Smooth muscle cell (in vitro differentiated cells): ENCODE data around the gene RHBDL3. TPM values are rescaled to one million over a fixed set of nuclear protein-coding genes. Genes with fewer than 3 reads are reported as not detected.

Experiments
- DNase-seq: peaks from one replicate; lab custom pipeline; 2025; ENCODE audit not compliant: unreplicated experiment; lab: John Stamatoyannopoulos, UW
- H2AFZ ChIP-seq: fragments of 200-600 bp; sonication (generic); 2 replicates; pipeline ENCODE4 v1.6.0; 2016; ENCODE audit warnings: antibody characterized with exemption, low read depth, mild to moderate bottlenecking
- H3F3A ChIP-seq: fragments of 200-600 bp; sonication (generic); 2 replicates; pipeline ENCODE4 v1.6.0; 2017; ENCODE audit warnings: antibody characterized with exemption, low read depth
- H3K27ac ChIP-seq: fragments of 200-600 bp; sonication (generic); 2 replicates; pipeline ENCODE4 v1.5.1; 2016; ENCODE audit warnings: low read depth, mild to moderate bottlenecking
- H3K27me3 ChIP-seq: fragments of 200-600 bp; sonication (generic); 2 replicates; pipeline ENCODE4 v1.6.1; 2016; ENCODE audit warnings: low read depth, mild to moderate bottlenecking
- H3K36me3 ChIP-seq: fragments of 200-600 bp; sonication (generic); 2 replicates; pipeline ENCODE4 v1.5.1; 2016; ENCODE audit warnings: low read depth
- H3K4me1 ChIP-seq: fragments of 200-600 bp; sonication (generic); 2 replicates; pipeline ENCODE4 v1.5.1; 2016; ENCODE audit warnings: low read depth
- H3K4me2 ChIP-seq: fragments of 200-600 bp; sonication (generic); 2 replicates; pipeline ENCODE4 v1.6.0; 2016; ENCODE audit warnings: mild to moderate bottlenecking
- H3K4me3 ChIP-seq: fragments of 200-600 bp; sonication (generic); 2 replicates; pipeline ENCODE4 v1.5.1; 2016; ENCODE audit warnings: mild to moderate bottlenecking
- H3K79me2 ChIP-seq: fragments of 200-600 bp; sonication (generic); 2 replicates; pipeline ENCODE4 v1.6.0; 2016; ENCODE audit warnings: low read depth, mild to moderate bottlenecking
- H3K9ac ChIP-seq: fragments of 200-600 bp; sonication (generic); 2 replicates; pipeline ENCODE4 v1.6.0; 2016; ENCODE audit warnings: low read depth
- H3K9me3 ChIP-seq: fragments of 200-600 bp; sonication (generic); replicated peaks from 2 replicates; pipeline ENCODE4 v1.5.1; 2016; ENCODE audit warnings: low read depth
- H4K20me1 ChIP-seq: fragments of 200-600 bp; sonication (generic); 2 replicates; pipeline ENCODE4 v1.6.0; 2016; ENCODE audit warnings: low read depth
- CTCF ChIP-seq: fragments of 200-600 bp; sonication (generic); IDR thresholded peaks from 2 replicates; pipeline ENCODE4 v1.5.1; 2017; ENCODE audit warnings: borderline replicate concordance, mild to moderate bottlenecking, antibody characterized with exemption; ENCODE audit not compliant: insufficient read depth, poor library complexity, severe bottlenecking
- WGBS: methylation state at CpG from one replicate; pipeline ENCODE4 v1.1.7; 2016; ENCODE audit warnings: low lambda C conversion rate; 5-methylcytosine and 5-hydroxymethylcytosine counted together
- polyA plus RNA-seq: library from polyadenylated mRNA; unstranded; fragments of >200 nt; fragmentation: Nextera tagmentation; extraction: Ambion mirVana; gene quantifications from 2 replicates; pipeline ENCODE4 v1.2.1, GENCODE V29; 2016
- total RNA-seq: library from RNA; depleted of rRNA; stranded (reverse); fragments of >200 nt; gene quantifications from 2 replicates; pipeline ENCODE4 v1.2.3, GENCODE V29; 2014

The RHBDL3 gene
- total and polyA plus RNA-seq, 2 experiments from 2014 or later = not detected

DNA sequence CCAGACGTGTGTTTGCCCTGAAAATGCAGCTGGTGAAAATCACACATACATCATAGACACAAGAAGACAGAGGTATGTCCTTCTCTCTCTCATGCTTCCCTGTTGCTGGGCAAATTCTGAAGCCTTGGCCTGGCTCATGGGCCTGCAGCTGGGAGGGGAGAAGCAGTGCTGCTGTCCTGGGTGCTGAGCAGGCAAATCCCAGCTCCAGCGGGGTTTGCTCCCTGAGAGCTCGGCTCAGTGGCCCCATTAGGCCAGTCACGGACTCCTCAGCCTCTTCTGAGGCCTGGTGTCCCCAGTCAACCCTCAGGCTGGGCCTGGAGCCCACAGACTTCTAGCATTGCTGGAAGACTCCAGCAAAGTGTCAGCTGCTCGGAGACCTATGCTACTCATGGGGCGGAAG, 11.7 kb downstream of the RHBDL3 start:
- no peak overlapping the region for H3K4me3 ChIP-seq
- no peak overlapping the region for H3K4me2 ChIP-seq
- H3K79me2 ChIP-seq = no peaks in the 10 kb centered on the region
- no peaks in the 10 kb centered on the region for H3F3A ChIP-seq
- WGBS = 71% methylated on average over 6 of the region's 6 CpGs
- no peaks in the 10 kb centered on the region for H4K20me1 ChIP-seq
- no peak for DNase-seq
- H3K9ac ChIP-seq = no peak overlapping the region
- TF ChIP-seq CTCF = no peak
- no peak overlapping the region for H3K27ac ChIP-seq
- no peaks in the 10 kb centered on the region for H3K36me3 ChIP-seq
- peaks cover 17% of the 10 kb centered on the region for H3K4me1 ChIP-seq
- H2AFZ ChIP-seq = no peak overlapping the region
- no peaks in the 10 kb centered on the region for H3K9me3 ChIP-seq
- peaks cover 43% of the 10 kb centered on the region for H3K27me3 ChIP-seq

- Histone ChIP-seq H3K27me3 (peaks cover 41% of the 10 kb centered on the region), H3K4me3 (no peak overlapping the region), H4K20me1 (no peaks in the 10 kb centered on the region), H3K4me1 (peaks cover 17% of the 10 kb centered on the region), H3K4me2 (no peak overlapping the region), H3F3A (no peaks in the 10 kb centered on the region), H2AFZ (no peak overlapping the region), H3K9ac (no peak overlapping the region), H3K79me2 (no peaks in the 10 kb centered on the region), H3K9me3 (no peaks in the 10 kb centered on the region), H3K27ac (no peak overlapping the region), H3K36me3 (no peaks in the 10 kb centered on the region)
- TF ChIP-seq CTCF = no peak
- WGBS = 91% methylated on average over 2 of the region's 2 CpGs
- DNase-seq = no peak
These were observed 13.2 kb downstream of the RHBDL3 start for GRCh38 chr17:32278815-32279214.

DNA sequence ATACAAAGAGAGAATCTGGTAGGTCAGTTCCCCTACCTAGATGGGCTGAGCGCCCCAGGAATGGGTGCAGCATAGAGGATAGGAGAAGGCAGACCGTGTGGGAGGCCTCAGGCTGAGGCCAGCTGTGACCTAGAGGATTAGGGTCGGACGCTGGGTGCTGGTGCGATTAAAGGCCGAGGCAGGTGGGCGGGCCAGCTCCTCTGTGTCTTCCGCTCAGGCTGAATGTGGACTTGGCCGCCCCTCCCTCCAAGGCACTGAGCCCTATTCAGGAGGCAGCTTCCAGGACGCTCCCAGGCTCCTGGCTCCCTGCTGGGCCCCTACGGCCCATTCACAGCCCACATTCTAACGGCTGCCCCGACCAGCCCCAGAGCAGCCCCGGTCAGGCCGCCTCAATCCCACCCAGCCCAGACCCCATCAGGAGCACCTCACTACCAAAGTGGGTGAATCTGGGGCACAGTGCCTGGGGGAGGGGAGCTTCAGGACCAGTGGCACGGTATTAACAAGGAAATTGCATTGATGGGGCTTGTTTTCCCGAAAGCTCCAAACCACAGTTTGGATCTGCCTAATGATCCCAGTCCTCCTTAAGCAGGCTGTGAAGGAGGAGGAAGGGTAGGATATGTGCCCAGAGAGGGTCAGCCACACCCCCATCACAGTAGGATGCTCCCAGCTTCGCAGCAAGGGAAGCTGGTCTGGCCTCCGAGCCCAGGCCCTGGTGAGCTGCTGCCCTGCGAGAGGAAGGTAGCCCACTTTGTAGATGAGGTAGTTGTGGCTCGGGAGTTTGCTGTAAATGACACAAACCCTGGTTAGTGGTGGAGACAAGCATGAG, 14.5 kb downstream of the RHBDL3 start:
- TF ChIP-seq CTCF = no peak

GRCh38 chr17:32281011-32281451, 15.4 kb downstream of the RHBDL3 start:
- Histone ChIP-seq H3K27ac (no peak overlapping the region), H3K4me3 (no peak overlapping the region), H3K4me1 (peaks cover 17% of the 10 kb centered on the region), H4K20me1 (no peaks in the 10 kb centered on the region), H3K9ac (no peak overlapping the region), H3K9me3 (no peaks in the 10 kb centered on the region), H3K27me3 (peaks cover 57% of the 10 kb centered on the region), H3F3A (no peaks in the 10 kb centered on the region), H3K79me2 (no peaks in the 10 kb centered on the region), H2AFZ (no peak overlapping the region), H3K4me2 (no peak overlapping the region), H3K36me3 (no peaks in the 10 kb centered on the region)
- 76% methylated on average over 9 of the region's 9 CpGs for WGBS
- no peak for DNase-seq
- no peak for TF ChIP-seq CTCF

More for the DNA sequence above, 14.5 kb downstream of the RHBDL3 start:
- Histone ChIP-seq H3K27me3 (peaks cover 48% of the 10 kb centered on the region), H3K9me3 (no peaks in the 10 kb centered on the region), H3K27ac (no peak overlapping the region), H3K4me3 (no peak overlapping the region), H2AFZ (no peak overlapping the region), H3K79me2 (no peaks in the 10 kb centered on the region), H3K4me1 (peaks cover 17% of the 10 kb centered on the region), H3F3A (no peaks in the 10 kb centered on the region), H3K9ac (no peak overlapping the region), H3K36me3 (no peaks in the 10 kb centered on the region), H3K4me2 (no peak overlapping the region), H4K20me1 (no peaks in the 10 kb centered on the region)
- 42% methylated on average over 20 of the region's 21 CpGs for WGBS
- DNase-seq = no peak
